ENCODE results near the gene TCP11X2.
"Not testable (repeated sequence)": the region's sequence is repeated elsewhere in the genome, so short reads cannot be mapped to it uniquely, and the experiment has no call there.

DNA sequence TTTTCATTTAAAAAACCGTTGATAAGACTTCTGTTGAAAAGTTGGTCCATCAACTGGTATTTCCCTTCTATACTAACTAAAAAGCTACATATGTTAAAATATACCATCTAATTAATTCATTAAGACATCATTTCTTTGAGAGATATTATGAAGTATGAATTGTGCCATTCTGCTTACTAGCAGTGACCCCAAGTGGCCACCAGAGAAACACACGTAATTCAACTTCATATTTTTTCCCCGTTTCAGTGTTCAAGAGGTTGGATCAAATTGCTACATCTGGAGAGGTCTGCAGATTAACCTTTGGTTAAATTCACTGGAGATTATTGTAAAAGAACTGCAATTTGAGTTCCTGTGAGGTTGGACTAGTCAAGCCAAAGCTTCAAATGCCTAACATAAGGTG, 1.4 kb downstream of the TCP11X2 start:
- TF ChIP-seq, protein P1, sequence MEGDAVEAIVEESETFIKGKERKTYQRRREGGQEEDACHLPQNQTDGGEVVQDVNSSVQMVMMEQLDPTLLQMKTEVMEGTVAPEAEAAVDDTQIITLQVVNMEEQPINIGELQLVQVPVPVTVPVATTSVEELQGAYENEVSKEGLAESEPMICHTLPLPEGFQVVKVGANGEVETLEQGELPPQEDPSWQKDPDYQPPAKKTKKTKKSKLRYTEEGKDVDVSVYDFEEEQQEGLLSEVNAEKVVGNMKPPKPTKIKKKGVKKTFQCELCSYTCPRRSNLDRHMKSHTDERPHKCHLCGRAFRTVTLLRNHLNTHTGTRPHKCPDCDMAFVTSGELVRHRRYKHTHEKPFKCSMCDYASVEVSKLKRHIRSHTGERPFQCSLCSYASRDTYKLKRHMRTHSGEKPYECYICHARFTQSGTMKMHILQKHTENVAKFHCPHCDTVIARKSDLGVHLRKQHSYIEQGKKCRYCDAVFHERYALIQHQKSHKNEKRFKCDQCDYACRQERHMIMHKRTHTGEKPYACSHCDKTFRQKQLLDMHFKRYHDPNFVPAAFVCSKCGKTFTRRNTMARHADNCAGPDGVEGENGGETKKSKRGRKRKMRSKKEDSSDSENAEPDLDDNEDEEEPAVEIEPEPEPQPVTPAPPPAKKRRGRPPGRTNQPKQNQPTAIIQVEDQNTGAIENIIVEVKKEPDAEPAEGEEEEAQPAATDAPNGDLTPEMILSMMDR (IDR thresholded peaks at IDR 0.05), result not testable (repeated sequence)
- not testable (repeated sequence) for TF ChIP-seq POLR2A (IDR thresholded peaks at IDR 0.05)
